Activated CD4-positive, alpha-beta T cell treated with anti-CD3 and anti-CD28 coated beads, Interleukin-2, amount 10 ng/mL, durations not matched to agents 7 days and 5 days (primary cell): ENCODE results near the gene ADD1. TPM values are rescaled to one million over a fixed set of nuclear protein-coding genes. Genes with fewer than 3 reads are reported as not detected.
"Not testable (repeated sequence)": the region's sequence is repeated elsewhere in the genome, so short reads cannot be mapped to it uniquely, and the experiment has no call there.

Experiments used
- CTCF ChIA-PET: fragments of 350-600 bp; sonication (Branson Sonifier 250); formaldehyde crosslinking; loops from one replicate; lab custom pipeline; 2021; ENCODE audit warnings: antibody characterized with exemption; lab: Charles Lee
- POLR2A ChIA-PET: fragments of 350-600 bp; sonication (Branson Sonifier 250); formaldehyde crosslinking; loops from one replicate; lab custom pipeline; 2021; ENCODE audit warnings: antibody characterized with exemption; lab: Charles Lee
- DNase-seq: peaks from one replicate; pipeline ENCODE4 v3.0.0-alpha.2; 2020
- H3K27ac Mint-ChIP-seq: one replicate; pipeline ENCODE4 v1.8.0; 2021; ENCODE audit warnings: mild to moderate bottlenecking, moderate library complexity, mixed read lengths
- H3K27me3 Mint-ChIP-seq: one replicate; pipeline ENCODE4 v1.8.0; 2021; ENCODE audit warnings: mixed read lengths
- H3K36me3 Mint-ChIP-seq: one replicate; pipeline ENCODE4 v1.8.0; 2021; ENCODE audit warnings: low read depth, mixed read lengths
- H3K4me1 Mint-ChIP-seq: one replicate; pipeline ENCODE4 v1.8.0; 2021; ENCODE audit warnings: mixed read lengths
- H3K4me3 Mint-ChIP-seq: one replicate; pipeline ENCODE4 v1.8.0; 2021; ENCODE audit warnings: mild to moderate bottlenecking, moderate library complexity, mixed read lengths
- H3K9me3 Mint-ChIP-seq: one replicate; pipeline ENCODE4 v1.8.0; 2021; ENCODE audit warnings: mixed read lengths
- total RNA-seq, 2 experiments: library from RNA; stranded (reverse); gene quantifications; one replicate each; pipeline ENCODE4 v1.2.3, GENCODE V29; 2021

Gene ADD1
- total RNA-seq, 2 experiments from 2014 or later: 264 to 266 TPM

DNA sequence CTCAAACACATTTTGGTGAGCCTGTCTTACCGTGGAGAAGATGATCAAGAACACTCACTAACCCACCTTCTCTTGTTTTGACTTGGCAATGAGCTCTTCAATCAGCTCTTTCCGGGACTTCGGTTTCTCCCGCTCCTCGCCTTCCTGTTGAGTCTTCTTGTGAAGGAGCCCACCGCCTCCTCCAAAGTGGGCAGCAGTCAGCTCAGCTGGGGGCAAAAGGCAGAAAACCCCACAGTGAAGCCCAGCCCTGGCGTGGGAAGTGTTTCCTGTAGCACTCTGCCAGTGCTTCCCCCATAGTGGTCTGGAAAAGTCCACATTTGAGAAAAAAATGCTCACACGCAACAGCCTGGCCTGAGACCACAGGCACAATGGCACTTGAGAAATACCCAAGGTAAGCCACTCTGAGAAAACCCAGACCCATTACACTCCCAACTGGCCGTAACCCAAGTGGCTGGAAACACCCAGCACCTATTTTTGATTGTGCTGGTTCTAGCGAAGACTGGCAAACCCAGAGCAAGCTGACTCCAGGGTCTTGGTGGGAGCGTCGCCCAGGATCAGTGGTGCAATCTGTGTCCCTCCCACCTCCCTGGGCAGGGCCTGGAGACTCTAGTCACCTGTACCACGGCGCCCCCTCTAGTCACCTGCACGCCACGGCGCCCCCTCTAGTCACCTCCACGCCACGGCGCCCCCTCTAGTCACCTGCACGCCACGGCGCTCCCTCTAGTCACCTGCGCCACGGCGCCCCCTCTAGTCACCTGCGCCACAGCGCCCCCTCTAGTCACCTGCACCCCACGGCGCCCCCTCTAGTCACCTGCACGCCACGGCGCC is 110.9 kb downstream of the ADD1 start:
- ChIA-PET POLR2A (interaction anchor here (1.0 kb wide), 1 partner anchor 8 kb away, joined by 3 read pairs; no protein-coding TSS in a partner anchor), CTCF (interaction anchor here (0.7 to 2.5 kb wide), 22 partner anchors 8 to 541 kb away, joined by 3 to 19 read pairs (median 4); partner anchors contain the start of genes GRK4 and TNIP2)
- Mint-ChIP-seq H3K27me3 (no peaks in the 10 kb centered on the region), H3K4me1 (peaks cover 46% of the 10 kb centered on the region), H3K36me3 (peaks cover 72% of the 10 kb centered on the region), H3K27ac (peak overlapping the region; percentile 88), H3K9me3 (no peaks in the 10 kb centered on the region), H3K4me3 (peak overlapping the region; percentile 6)
- DNase-seq: peak; percentile 49

DNA sequence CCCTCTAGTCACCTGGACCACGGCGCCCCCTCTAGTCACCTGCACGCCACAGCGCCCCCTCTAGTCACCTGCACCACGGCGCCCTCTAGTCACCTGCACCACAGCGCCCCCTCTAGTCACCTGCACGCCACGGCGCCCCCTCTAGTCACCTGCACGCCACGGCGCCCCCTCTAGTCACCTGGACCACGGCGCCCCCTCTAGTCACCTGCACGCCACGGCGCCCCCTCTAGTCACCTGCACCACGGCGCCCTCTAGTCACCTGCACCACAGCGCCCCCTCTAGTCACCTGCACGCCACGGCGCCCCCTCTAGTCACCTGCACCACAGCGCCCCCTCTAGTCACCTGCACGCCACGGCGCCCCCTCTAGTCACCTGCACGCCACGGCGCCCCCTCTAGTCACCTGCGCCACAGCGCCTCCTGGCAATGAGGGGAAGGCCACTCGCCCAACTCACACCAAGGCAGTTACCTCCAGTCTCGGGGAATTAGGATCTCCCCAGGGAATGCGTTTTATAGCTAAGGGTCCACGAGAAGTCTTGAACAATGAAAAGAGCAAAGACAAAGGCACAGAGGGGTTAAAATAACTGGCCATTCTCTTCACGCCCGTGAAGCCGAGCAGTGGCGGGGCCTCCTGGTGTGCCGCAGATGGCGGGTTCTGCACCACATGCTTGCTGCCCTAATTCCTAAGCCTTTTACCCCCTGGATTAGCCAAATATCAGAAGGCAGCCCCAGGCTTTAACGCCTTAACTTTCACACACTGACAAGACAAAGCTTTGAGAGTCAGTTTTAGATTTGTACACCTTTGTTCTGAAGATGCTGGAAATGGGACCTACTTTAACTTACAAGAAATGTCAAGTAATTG is 111.8 kb downstream of the ADD1 start:
- H3K4me1 Mint-ChIP-seq: peaks cover 51% of the 10 kb centered on the region
- POLR2A ChIA-PET, DNase-seq, H3K27me3 Mint-ChIP-seq, H3K9me3 Mint-ChIP-seq, H3K4me3 Mint-ChIP-seq: not testable (repeated sequence)
- peak overlapping the region; percentile 48 for H3K27ac Mint-ChIP-seq
- peaks cover 64% of the 10 kb centered on the region for H3K36me3 Mint-ChIP-seq
- CTCF ChIA-PET: interaction anchor here (0.6 to 2.5 kb wide), 12 partner anchors 8 to 209 kb away, joined by 3 to 19 read pairs (median 4); no protein-coding TSS in a partner anchor

DNA sequence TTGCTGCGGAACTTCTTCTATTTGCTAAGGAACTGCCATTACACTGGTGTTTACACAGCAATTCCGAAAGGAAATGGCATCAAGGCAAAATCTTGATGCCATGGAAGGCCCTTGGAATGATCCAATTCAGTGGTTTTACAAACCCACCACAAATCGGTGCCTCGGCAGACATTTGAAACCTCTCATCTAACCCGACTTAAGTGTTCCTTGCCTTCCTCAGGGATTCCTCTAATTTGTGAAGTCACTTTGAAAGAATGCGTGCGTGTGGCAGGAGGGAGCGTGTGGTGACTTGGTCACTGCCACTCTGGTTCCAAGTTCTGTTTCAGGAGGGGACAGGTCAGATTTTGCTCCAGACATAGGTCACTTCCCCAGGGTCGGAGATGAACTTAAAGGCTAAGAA is 114.8 kb downstream of the ADD1 start:
- H3K36me3 Mint-ChIP-seq: peaks cover 44% of the 10 kb centered on the region
- H3K4me3 Mint-ChIP-seq: no peak overlapping the region
- H3K9me3 Mint-ChIP-seq: no peaks in the 10 kb centered on the region
- H3K27me3 Mint-ChIP-seq: no peaks in the 10 kb centered on the region
- no peak for DNase-seq
- POLR2A ChIA-PET: no interaction called here
- no peak overlapping the region for H3K27ac Mint-ChIP-seq
- H3K4me1 Mint-ChIP-seq: peaks cover 62% of the 10 kb centered on the region
- CTCF ChIA-PET: interaction anchor here (1.1 to 2.0 kb wide), 2 partner anchors 23 to 211 kb away, joined by 4 to 5 read pairs; no protein-coding TSS in a partner anchor

DNA sequence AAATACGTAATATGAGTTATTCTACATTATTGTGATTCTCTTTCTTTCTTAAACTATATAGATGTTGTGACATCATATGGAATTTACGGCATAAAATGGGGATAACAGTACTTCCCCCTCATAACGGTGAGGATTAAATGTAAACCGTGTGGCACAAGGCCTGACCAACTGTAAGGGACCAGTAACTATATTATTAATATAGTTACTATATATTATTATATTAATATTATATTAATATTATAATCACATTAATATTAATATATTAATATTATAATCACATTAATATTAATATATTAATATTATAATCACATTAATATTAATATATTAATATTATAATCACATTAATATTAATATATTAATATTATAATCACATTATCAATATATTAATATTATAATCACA is 116.8 kb downstream of the ADD1 start:
- POLR2A ChIA-PET: not testable (repeated sequence)

DNA sequence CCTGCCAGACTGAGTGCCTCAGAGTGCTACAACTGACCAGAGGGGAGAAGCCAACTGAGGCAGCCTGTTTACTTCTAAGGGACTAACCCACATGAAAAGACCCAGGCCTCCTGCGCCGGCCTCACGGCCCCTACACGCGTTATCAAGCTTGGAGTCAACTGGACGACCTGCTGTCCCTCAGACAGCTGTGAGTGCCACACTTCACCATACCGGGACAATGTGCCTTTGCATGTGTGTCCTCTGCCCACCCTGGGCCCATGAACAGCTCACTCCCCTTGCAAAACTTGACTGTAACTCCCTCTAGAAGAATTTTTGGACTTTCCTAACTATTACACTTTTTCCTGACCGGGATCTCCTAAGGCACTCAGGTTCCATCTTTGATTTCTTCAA is 117.8 kb downstream of the ADD1 start:
- peaks cover 27% of the 10 kb centered on the region for H3K36me3 Mint-ChIP-seq
- no peaks in the 10 kb centered on the region for H3K9me3 Mint-ChIP-seq
- H3K4me3 Mint-ChIP-seq: peak overlapping the region; percentile 81
- H3K4me1 Mint-ChIP-seq: peaks cover 46% of the 10 kb centered on the region
- DNase-seq: peak; percentile 29
- ChIA-PET POLR2A (no interaction called here), CTCF (interaction anchor here (1.0 to 2.2 kb wide), 6 partner anchors 10 to 197 kb away, joined by 3 to 5 read pairs (median 4); no protein-coding TSS in a partner anchor)
- H3K27ac Mint-ChIP-seq: peak overlapping the region; percentile 83
- peaks cover 3% of the 10 kb centered on the region for H3K27me3 Mint-ChIP-seq

More for the DNA sequence above, 116.8 kb downstream of the ADD1 start:
- CTCF ChIA-PET, DNase-seq, H3K27me3 Mint-ChIP-seq, H3K9me3 Mint-ChIP-seq, H3K4me3 Mint-ChIP-seq, H3K27ac Mint-ChIP-seq: not testable (repeated sequence)
- peaks cover 34% of the 10 kb centered on the region for H3K36me3 Mint-ChIP-seq
- H3K4me1 Mint-ChIP-seq: peaks cover 56% of the 10 kb centered on the region

DNA sequence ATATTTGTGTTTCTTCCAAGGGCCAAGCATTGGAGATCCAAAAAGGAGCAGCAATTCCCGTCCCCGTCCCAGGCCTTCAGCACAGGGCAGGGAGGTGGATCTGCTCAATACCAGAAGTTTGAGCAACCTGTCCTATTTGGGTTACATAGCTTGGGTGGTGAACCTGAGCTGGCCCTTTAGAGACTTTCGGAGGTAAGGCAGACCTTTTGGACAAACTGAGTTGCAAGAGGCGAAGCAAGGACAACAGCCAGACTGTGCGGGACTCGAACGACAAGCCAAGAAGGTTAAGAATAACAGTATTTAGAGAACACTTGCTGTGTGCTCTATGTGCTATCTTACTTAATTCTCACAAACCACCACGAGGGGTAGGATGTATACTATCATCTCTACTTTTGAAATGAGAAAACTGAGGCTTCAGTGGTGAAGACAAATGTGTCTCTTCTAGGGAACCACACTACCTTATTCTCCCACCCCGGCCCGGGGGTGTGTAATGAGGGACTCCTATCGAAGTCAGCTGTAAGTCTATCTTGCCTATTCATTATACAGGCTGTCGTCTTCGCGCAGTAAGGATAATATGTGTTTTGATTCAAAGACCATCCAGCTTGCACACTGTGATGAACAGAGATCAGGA is 118.3 kb downstream of the ADD1 start:
- POLR2A ChIA-PET: interaction anchor here (0.6 kb wide), 1 partner anchor 8 kb away, joined by 3 read pairs; no protein-coding TSS in a partner anchor
- peaks cover 25% of the 10 kb centered on the region for H3K36me3 Mint-ChIP-seq

DNA sequence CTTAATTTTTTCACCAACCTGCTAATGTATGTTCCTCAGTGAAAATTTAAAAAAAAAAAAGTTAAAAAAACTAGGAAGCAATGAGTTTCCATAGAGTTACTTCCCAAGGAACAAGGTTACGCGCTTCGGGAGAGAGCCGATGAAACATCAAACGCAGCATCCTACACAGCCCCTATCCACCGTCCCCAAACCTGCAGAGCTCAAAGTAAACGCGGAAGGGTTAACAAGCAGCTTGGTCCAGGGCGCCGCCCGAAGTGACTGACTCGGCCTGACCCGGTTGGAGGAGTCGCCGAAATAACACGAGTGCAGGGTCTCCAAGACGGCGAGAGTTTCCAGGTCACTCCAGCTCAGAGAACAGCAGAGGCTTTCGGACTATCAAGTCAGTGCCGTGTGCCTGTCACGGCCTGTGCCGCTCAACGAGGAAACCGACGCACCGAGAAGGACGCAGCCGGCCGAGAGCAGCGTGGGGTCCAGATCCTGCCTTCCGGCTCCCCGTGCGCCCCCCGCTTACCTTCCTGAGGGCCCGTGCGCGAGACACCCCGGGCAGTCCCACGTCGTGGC is 119.0 kb downstream of the ADD1 start:
- Mint-ChIP-seq H3K27ac (peak overlapping the region; percentile 83), H3K9me3 (no peaks in the 10 kb centered on the region), H3K27me3 (peaks cover 3% of the 10 kb centered on the region), H3K4me1 (peaks cover 39% of the 10 kb centered on the region), H3K4me3 (peak overlapping the region; percentile 81), H3K36me3 (peaks cover 21% of the 10 kb centered on the region)
- ChIA-PET CTCF (interaction anchor here (0.6 to 2.2 kb wide), 16 partner anchors 8 to 428 kb away, joined by 3 to 10 read pairs (median 4); no protein-coding TSS in a partner anchor), POLR2A (interaction anchor here (0.6 to 0.7 kb wide), 2 partner anchors 8 to 178 kb away, joined by 3 to 7 read pairs; no protein-coding TSS in a partner anchor)
- peak; percentile 50 for DNase-seq

More for the DNA sequence above, 118.3 kb downstream of the ADD1 start:
- peaks cover 44% of the 10 kb centered on the region for H3K4me1 Mint-ChIP-seq
- peak overlapping the region; percentile 81 for H3K4me3 Mint-ChIP-seq
- H3K9me3 Mint-ChIP-seq: no peaks in the 10 kb centered on the region
- DNase-seq: peak; percentile 59
- H3K27me3 Mint-ChIP-seq: peaks cover 3% of the 10 kb centered on the region
- CTCF ChIA-PET: interaction anchor here (0.6 to 2.2 kb wide), 13 partner anchors 8 to 427 kb away, joined by 3 to 5 read pairs (median 3); no protein-coding TSS in a partner anchor
- H3K27ac Mint-ChIP-seq: peak overlapping the region; percentile 83

DNA sequence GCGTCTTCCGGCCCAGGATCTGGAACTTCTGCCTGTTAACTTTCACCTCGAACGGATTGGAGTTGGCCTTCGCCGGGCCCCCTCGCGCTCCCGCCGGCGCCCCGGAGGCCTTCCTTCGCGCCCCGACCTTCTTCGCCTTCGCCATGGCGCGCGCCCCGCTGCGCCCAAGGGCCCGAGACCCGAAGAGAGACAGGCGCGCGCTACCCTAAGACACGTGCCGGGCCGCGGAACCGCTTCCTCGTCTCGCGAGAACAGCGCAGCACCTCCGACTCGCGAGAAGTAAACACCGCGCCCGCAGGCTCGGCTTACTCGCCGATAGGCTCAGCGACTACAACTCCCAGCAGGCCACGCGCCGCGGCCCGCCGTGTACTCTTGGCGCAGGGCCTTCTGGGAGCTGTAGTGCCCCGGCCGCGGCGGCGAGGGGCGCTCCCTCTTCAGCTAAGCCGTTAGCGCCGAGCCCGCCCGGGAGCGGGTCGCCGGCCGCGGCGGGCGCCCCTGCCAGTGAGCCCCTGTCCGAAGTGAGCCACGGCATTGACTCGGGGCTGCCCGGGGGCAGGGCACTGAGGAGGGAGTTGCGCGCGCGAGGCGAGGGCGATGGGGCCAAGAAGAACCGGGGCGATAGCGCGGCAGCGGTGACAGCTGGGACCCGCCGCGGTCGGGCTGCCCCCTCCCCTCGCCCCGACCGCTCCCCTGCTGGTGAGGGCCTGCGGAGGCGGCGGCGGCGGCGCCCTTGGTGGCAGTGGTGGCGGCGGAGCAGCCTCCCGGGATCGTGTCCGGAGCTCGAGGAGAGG is 119.7 kb downstream of the ADD1 start, which contains the start of the genes GRK4 and NOP14:
TSS of gene GRK4 (plus strand) at position 397 of the 791 bp plus-strand sequence. CDS start 500 bp downstream, outside the sequence.
TSS of gene NOP14 (minus strand) at position 232 of the 791 bp plus-strand sequence. CDS start at position 145, 87 bp downstream.
- Mint-ChIP-seq H3K9me3 (no peaks in the 10 kb centered on the region), H3K27me3 (peaks cover 3% of the 10 kb centered on the region), H3K36me3 (peaks cover 18% of the 10 kb centered on the region), H3K27ac (peak within 1 kb of the TSS; percentile 83), H3K4me1 (peaks cover 35% of the 10 kb centered on the region), H3K4me3 (peak within 1 kb of the TSS; percentile 81)
- CTCF ChIA-PET: interaction anchor here (0.6 to 2.2 kb wide), 20 partner anchors 7 to 429 kb away, joined by 3 to 10 read pairs (median 4); no protein-coding TSS in a partner anchor
- POLR2A ChIA-PET: interaction anchor here (0.7 kb wide), 1 partner anchor 179 kb away, joined by 7 read pairs; no protein-coding TSS in a partner anchor
- peak; percentile 98 for DNase-seq

DNA sequence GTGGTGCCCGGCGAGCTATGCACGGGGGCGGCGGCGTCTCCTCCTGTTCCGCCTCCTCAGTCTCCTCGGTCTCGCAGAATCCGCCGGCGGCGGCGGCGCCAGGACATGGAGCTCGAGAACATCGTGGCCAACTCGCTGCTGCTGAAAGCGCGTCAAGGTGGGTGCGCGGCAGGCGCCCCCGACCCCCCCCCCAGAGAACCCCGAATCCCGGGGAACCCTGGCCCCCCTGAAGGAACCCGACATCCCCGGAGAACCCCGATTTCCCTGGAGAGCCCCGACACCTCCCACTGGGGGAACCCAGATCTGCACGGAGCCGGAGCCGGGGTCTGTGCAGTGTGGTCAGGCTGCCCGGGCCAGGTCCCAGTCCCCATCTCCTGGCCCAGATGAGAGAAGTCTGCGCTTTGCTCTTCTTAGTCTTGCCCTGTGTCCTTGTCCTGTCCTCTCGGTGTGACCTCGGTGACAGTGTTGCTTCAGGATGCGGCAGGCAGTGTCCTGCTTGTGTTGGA is 120.4 kb downstream of the ADD1 start:
- H3K4me3 Mint-ChIP-seq: peak overlapping the region; percentile 81
- H3K36me3 Mint-ChIP-seq: peaks cover 11% of the 10 kb centered on the region
- POLR2A ChIA-PET: no interaction called here
- H3K27me3 Mint-ChIP-seq: peaks cover 3% of the 10 kb centered on the region
- peak; percentile 55 for DNase-seq
- peak overlapping the region; percentile 75 for H3K27ac Mint-ChIP-seq
- no peaks in the 10 kb centered on the region for H3K9me3 Mint-ChIP-seq
- peaks cover 29% of the 10 kb centered on the region for H3K4me1 Mint-ChIP-seq
- CTCF ChIA-PET: interaction anchor here (0.6 to 2.1 kb wide), 17 partner anchors 8 to 329 kb away, joined by 3 to 10 read pairs (median 4); no protein-coding TSS in a partner anchor

DNA sequence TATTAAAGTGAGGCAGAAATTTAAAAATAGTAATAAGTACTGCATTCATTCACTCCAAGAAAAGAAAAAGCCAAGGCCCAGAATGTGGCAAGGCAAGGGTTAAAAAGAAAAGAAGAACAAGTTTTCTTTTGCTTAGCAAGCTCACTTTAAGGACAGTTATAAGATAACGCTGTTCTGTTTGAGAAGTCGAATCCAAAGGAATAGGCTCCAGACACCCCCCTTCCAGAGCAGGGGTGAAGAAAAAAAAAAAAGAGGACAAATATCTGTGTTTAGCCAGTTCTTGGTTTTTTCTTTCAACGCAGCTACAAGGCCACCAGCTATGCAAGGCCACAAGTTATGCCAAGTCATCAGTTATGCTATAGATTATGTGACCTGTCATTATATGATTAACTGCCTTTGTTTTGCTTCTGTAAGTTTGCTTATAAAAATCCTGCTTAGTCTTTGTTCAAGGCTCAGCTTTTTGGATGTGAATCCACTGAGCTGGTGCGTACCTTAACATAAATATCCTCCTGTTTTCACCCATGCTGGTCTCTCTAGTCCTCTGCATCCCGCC is 121.1 kb downstream of the ADD1 start:
- Mint-ChIP-seq H3K36me3 (peaks cover 11% of the 10 kb centered on the region), H3K4me3 (peak overlapping the region; percentile 81), H3K27ac (peak overlapping the region; percentile 75), H3K27me3 (peaks cover 3% of the 10 kb centered on the region), H3K4me1 (peaks cover 25% of the 10 kb centered on the region), H3K9me3 (no peaks in the 10 kb centered on the region)
- ChIA-PET CTCF (interaction anchor here (0.6 to 2.1 kb wide), 9 partner anchors 8 to 201 kb away, joined by 3 to 10 read pairs (median 4); no protein-coding TSS in a partner anchor), POLR2A (no interaction called here)
- no peak for DNase-seq
